Measurements from ENCODE around the gene JOSD2. TPM values are rescaled to one million over a fixed set of nuclear protein-coding genes. Genes with fewer than 3 reads are reported as not detected.
"Not testable (repeated sequence)": the region's sequence is repeated elsewhere in the genome, so short reads cannot be mapped to it uniquely, and the experiment has no call there.

Gene JOSD2
- total RNA-seq, 1 experiment from 2014 or later, result 89.2 TPM

DNA sequence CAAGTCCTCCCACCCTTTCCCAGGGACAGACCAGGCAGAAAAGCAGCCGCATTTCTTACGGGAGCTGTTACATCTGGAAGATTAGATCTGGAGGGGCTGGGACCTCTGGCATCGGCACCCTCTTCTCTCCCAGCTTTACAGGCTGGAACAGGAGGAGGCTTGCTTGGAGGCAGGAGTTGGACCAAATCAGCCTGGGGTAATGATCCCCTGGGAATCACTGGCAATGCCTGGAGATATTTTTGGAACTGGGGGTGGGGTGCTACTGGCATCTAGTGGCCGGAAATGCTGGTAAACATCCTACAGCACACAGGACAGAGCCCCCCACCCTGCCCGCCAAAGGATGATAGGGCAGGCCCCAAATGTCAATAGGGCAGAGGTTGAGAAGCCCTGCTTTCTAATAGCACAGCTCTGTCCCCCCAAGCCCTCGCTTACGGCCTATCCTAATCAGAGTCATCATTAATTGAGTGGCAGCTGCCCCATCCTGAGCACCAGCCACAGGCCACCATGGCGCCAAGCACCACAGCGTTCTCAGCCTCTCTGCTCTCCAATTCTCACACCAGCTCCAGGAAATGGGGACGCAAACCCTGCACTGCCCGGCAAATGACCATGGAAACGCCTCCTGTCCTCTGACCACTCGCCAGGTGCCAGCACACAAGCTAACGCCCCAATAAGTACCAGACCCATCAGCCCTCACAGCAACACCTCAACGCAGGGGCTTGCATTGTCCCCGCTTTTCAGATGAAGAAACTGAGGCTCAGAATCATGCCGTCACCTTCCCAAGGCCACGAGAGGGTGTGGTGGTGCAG is 36.6 kb upstream of the JOSD2 start:
- DNase-seq (ENCODE audit: low spot score), result no peak

DNA sequence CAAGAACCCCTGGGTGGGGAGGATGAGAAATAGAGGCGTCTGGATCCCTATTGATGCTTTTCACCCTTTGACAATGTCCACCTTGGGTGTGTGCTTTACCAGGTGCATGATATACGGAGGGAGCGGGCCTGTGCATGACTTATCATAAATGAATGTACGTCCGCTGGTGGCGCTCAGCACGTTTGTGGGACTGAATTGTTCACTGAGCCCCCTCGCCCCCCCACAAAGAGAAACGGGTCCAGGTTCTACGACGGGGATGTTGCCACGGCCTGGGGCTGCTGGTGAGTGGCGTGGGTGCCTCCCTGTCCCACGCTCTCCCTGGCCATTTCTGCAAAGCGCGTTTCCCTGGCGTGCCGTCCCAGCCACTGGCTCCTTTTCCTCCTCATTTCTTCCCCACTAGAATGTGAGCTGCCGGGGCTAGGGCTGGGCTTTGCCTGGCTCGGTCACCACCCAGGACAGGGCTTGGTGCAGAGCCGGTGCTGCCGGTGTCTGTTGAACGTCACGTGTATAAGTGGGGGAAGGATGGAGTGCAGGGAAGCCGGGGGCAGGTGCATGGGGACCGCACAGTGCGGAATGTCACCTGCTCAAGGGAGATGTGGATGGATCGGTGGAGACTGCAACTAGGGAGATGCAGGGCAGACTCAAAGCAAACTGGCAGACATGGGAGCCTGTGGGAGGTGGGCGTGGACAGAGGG is 35.7 kb upstream of the JOSD2 start:
- no peak for DNase-seq (ENCODE audit: low spot score)

- no peak for DNase-seq (ENCODE audit: low spot score)
Observed at GRCh38 chr19:50542943-50543342, 32.0 kb upstream of the JOSD2 start.

GRCh38 chr19:50537769-50538230 is 26.8 kb upstream of the JOSD2 start:
- peak; percentile 98 for DNase-seq (ENCODE audit: low spot score)

DNA sequence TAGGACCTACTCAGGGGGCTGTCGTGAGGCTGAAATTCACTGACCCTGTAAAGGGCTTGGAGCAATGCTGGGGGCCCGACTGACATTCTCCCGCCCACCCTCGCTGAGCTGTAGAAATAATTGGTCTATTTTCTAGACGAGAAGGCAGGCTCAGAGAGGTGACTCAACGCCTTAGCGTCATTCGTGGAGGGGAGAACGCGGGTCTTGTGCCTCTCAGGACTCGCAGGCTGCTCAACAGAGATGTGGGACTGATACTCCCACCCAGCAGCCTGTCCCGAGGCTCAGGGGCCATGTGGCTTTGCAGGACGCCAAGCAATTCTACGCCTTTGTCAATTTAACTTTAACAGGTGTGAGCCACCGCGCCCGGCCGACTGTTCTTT is 26.3 kb upstream of the JOSD2 start:
- no peak for DNase-seq (ENCODE audit: low spot score)

DNA sequence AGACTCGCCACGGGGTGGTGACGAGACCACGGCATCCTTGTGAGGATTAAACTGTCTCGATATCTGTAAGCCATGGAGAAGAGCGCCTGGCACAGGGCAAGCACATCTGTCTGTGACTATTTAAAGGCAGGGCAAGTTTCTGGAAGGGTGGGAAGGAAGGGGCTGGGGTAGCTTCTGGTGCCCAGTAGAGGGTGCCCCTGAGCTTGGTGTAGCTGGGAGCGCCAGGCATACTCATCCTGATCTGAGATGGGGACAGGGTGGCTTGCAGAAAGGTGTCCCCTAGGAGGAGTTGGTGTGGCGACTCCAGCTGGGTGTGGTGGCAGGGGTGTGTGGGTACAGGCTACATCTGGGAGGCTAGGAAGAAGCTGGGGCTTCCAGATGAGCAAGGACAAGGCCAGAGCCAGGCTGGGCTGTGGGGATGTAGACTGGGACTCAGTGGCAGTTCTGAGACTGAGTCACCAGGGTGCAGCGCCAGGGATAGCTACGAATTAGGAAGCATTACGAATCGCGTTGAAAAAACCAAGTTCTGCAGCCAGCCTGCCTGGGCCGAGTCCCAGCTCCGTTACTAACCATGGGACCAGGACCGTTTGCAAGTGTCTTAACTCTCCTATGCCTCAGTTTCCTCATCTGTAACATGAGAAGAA is 25.8 kb upstream of the JOSD2 start:
- no peak for DNase-seq (ENCODE audit: low spot score)

- DNase-seq (ENCODE audit: low spot score), result no peak
Observed at GRCh38 chr19:50535672-50536187, 24.7 kb upstream of the JOSD2 start.

DNA sequence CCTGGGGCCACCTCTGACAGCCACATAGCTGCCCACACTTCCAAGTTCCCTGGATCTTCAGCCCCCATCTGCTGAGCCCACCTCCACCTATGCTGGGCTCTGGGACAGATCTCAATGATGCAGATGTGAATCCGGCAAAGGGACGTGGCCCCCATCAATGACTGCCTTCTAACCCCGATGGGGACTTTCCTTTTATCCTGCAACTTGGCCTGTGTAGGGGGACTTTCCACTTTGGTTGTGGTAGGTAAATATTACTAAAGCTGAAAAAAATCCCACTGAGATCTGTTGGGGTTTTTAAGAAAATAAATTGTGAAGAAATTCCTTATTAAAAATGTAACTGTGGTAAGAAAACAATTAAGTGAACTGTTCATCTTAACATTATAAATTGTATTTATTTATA is 23.5 kb upstream of the JOSD2 start:
- DNase-seq (ENCODE audit: low spot score), result no peak

DNA sequence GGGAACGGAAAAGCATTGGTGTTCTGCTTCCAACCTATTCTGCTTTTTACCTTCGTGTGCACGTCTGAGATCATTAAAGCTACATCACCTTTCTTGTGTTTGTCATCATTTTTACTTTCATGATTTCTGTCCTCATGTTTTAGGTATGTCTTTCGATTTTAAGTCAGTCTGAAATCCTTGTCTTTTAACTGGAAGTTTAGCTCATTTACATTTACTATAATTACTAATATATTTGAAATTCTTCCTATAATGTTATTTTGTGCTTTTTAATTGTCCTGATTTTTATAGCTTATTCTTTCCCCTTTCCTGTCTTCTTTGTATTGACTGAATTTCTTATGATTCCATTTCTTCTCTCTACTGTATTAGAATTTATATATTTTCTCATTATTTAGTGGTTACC is 22.0 kb upstream of the JOSD2 start:
- no peak for DNase-seq (ENCODE audit: low spot score)

DNA sequence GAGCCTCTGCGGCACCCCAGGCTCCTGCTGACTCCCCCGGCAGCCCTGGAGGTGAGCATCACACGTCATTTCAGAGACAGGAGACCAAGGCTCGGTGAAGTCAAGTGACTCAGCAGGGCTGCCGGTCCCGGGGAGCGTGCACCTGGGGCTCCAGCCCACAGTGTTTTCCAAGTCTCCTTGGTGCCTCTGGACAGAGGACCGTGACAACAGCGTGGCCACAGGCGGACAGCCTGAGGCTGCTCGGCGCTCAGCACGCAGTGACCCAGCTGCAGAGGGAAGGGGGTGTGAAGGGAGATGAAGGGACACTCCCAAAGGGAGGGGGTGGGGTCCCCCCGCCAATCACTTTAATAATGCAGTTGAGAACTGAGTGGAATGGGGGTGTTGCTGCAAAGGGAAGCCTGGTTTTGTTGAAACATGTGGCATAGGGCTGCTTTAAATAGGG is 20.2 kb upstream of the JOSD2 start:
- DNase-seq (ENCODE audit: low spot score), result no peak

GRCh38 chr19:50528052-50528451 is 17.1 kb upstream of the JOSD2 start:
- DNase-seq (ENCODE audit: low spot score), result not testable (repeated sequence)

- DNase-seq (ENCODE audit: low spot score), result no peak
Observed at GRCh38 chr19:50522881-50523280, 11.9 kb upstream of the JOSD2 start.

DNA sequence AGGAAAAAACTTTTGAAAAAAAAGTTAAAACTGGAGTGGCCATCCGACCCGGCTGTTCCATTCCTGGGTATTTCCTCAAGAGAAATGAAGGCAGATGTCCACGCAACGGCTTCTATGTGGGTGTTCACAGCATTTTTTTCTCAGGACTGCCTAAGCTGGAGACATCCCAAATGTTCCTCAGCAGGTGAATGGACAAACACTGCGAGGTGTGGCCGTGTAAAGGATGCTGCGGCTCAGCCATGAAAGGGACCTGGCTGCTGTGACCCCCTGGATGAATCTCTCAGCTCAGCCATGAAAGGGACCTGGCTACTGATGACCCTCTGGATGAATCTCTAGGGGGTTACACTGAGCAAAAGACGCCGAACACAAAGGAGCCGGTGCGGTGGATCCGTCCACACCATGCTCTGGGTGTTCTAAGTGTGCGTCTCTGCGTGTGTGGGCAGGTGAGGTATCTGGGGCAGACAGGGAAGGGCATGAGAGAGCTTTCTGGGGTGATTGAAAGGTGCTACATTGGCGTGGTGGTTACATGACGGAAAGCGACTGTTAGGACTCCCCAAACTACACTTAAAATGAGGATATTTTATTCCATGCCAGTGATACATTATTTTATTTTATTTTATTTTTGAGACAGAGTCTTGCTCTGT is 10.0 kb upstream of the JOSD2 start:
- no peak for DNase-seq (ENCODE audit: low spot score)

- no peak for DNase-seq (ENCODE audit: low spot score)
Observed at GRCh38 chr19:50519006-50519575, 8.1 kb upstream of the JOSD2 start.

DNA sequence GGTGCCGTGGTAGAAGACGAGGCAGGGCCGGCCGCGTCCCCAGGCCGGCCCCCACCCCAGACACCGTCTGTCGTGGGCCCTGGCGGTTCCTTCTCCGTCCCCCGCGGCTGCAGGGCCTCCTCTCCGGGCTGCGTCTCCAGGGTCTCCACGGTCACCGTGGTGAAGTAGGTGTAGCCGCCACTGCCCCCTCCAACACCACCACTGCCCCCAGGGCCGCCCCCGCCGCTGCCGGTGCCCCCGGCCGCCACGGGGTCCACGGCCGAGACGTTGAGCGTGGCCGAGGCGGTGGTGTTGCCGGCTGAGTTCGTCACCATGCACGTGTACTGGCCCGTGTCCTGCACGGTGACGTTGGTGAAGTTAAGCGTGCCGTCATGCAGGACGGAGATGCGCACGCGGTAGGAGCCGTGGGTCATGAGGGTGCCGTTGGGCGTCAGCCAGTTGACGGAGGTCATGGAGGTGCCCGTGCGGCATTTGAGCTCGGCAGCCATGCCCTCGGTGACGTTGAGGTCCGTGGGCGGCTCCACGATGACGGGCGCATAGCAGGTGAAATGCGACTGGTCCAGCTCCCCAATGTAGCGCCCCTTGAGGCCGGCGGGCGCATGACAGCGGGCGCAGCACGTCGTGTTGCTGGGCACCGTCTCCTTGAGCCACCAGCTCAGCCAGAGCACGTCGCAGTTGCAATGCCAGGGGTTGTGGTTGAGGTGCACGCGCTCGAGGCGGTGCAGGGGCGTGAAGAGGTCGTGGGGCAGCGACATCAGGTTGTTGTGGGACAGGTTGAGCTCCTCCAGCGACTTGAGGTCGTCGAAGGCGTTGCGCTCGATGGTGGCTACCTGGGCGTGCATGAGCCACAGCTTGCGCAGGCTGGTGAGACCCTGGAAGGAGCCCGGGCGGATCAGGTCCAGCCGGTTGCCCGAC is 7.4 kb upstream of the JOSD2 start:
- DNase-seq (ENCODE audit: low spot score), result no peak

GRCh38 chr19:50517704-50518075 is 6.7 kb upstream of the JOSD2 start:
- no peak for DNase-seq (ENCODE audit: low spot score)

- DNase-seq (ENCODE audit: low spot score), result no peak
Observed at GRCh38 chr19:50516964-50517703, 6.1 kb upstream of the JOSD2 start.

- no peak for DNase-seq (ENCODE audit: low spot score)
Observed at GRCh38 chr19:50516456-50516855, 5.5 kb upstream of the JOSD2 start.

DNA sequence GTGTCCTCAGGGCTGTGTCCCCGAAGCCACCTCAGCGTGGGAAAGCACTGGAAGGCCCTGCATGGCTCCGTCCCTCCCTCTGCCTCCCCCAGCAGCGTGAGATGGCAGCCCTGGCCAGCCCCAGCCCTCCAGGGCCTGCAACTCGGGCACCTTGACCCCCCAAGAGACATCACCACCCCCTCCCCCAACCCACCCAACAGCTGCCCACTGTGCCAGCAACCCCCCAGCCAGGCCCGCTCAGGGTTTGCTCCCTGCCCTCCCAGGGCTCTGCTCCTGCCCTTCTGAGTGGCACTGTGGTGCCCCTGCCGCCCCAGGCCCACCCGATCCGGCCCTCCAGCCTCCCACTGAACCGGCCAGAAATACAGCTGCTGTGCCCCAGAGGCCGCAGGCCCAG is 4.2 kb upstream of the JOSD2 start:
- no peak for DNase-seq (ENCODE audit: low spot score)
